GM18907 (cell line): ENCODE measurements around the gene MAPT.

Experiments used
- ATAC-seq: cut with Tn5 transposase; IDR thresholded peaks from one replicate; pipeline ENCODE4 v1.9.1; 2021; ENCODE audit warnings: mild to moderate bottlenecking, moderate library complexity; ENCODE audit not compliant: unreplicated experiment

Gene MAPT

GRCh38 chr17:46044286-46044928, 150.1 kb downstream of the MAPT start:
- ATAC-seq, result no peak

- ATAC-seq, result no peak
Measured at GRCh38 chr17:46044989-46045388, 150.6 kb downstream of the MAPT start.

GRCh38 chr17:46045639-46046038, 151.3 kb downstream of the MAPT start:
- no peak for ATAC-seq

- no peak for ATAC-seq
Measured at GRCh38 chr17:46046957-46047356, 152.6 kb downstream of the MAPT start.

- ATAC-seq, result no peak
Measured at GRCh38 chr17:46047398-46047797, 153.0 kb downstream of the MAPT start.

GRCh38 chr17:46047856-46048255, 153.5 kb downstream of the MAPT start:
- no peak for ATAC-seq

GRCh38 chr17:46049656-46050055, 155.3 kb downstream of the MAPT start:
- no peak for ATAC-seq

GRCh38 chr17:46053911-46054534, 159.7 kb downstream of the MAPT start:
- no peak for ATAC-seq

GRCh38 chr17:46056800-46057304, 162.5 kb downstream of the MAPT start:
- no peak for ATAC-seq

GRCh38 chr17:46057366-46057765, 163.0 kb downstream of the MAPT start:
- ATAC-seq, result no peak

GRCh38 chr17:46059486-46059885, 165.1 kb downstream of the MAPT start:
- ATAC-seq, result no peak

GRCh38 chr17:46060461-46060860, 166.1 kb downstream of the MAPT start:
- no peak for ATAC-seq

GRCh38 chr17:46061435-46061834, 167.1 kb downstream of the MAPT start:
- no peak for ATAC-seq

- no peak for ATAC-seq
Measured at GRCh38 chr17:46063241-46063640, 168.9 kb downstream of the MAPT start.

- no peak for ATAC-seq
Measured at GRCh38 chr17:46064460-46064859, 170.1 kb downstream of the MAPT start.

GRCh38 chr17:46071796-46072195, 177.4 kb downstream of the MAPT start:
- no peak for ATAC-seq

GRCh38 chr17:46072998-46073397, 178.6 kb downstream of the MAPT start:
- no peak for ATAC-seq

GRCh38 chr17:46074540-46074939, 180.2 kb downstream of the MAPT start:
- no peak for ATAC-seq
